Measurements from ENCODE around the gene NEAT1.

GRCh38 chr11:65373839-65374580 lies 48.6 kb upstream of the NEAT1 start:
- no peak for TF ChIP-seq EZH2 (optimal IDR thresholded peaks at IDR 0.05; ENCODE audit: low read depth, low read length)
- TF ChIP-seq CTCF (IDR thresholded peaks at IDR 0.05; ENCODE audit: low read length): no peak
- no peak for TF ChIP-seq EZH2phosphoT487 (IDR thresholded peaks at IDR 0.05; ENCODE audit: low read length)
